Measurements from ENCODE around the gene WWC1. TPM values are rescaled to one million over a fixed set of nuclear protein-coding genes. Genes with fewer than 3 reads are reported as not detected.
A peak's percentile ranks its signal among the peaks of the same experiment; 100 is the strongest.

The WWC1 gene
- total RNA-seq, 1 experiment from 2014 or later = 52.6 TPM

GRCh38 chr5:168301593-168302390, 10.3 kb downstream of the WWC1 start (continued):
- TF ChIP-seq ELF1 (IDR thresholded peaks at IDR 0.05; ENCODE audit: borderline replicate concordance, low read depth) (no peak), YY1 (IDR thresholded peaks at IDR 0.05; ENCODE audit: extremely low read depth, insufficient replicate concordance, low read depth, low read length) (peak; percentile 56), TCF7L2 (IDR thresholded peaks at IDR 0.05; ENCODE audit: borderline replicate concordance, extremely low read depth, insufficient read depth, insufficient read length) (no peak), SRF (IDR thresholded peaks at IDR 0.05; ENCODE audit: low read depth) (peak; percentile 72; the same call in 1 of the 2 replicates)

GRCh38 chr5:168302785-168303184, 11.3 kb downstream of the WWC1 start:
- ChIA-PET POLR2A (interaction anchor here (1.4 to 2.9 kb wide), 3 partner anchors 11 to 21 kb away, joined by 4 to 16 read pairs (median 5); partner anchors contain the start of gene WWC1), RAD21 (ENCODE audit: low non-redundant PET in 1 of 2, low total read pairs in 2 of 2, uncharacterized antibody in 2 of 2, unreplicated experiment in 2 of 2) (no interaction called here), CTCF (interaction anchor here (1.3 kb wide), 1 partner anchor 10 kb away, joined by 6 read pairs; no protein-coding TSS in a partner anchor)
- Histone ChIP-seq H3K9me2 (ENCODE audit: insufficient read depth) (no peaks in the 10 kb centered on the region), H3K9ac (ENCODE audit: low read length) (peak overlapping the region; percentile 41), H3K79me2 (ENCODE audit: insufficient read depth, low read length) (peaks cover 82% of the 10 kb centered on the region), H3K4me3 (replicated peaks in 1 of 2; ENCODE audit: low read depth in 1 of 2, low read length in 2 of 2) (peak overlapping the region in 1 of 2 experiments; percentile 40; a peak in 2 of 4 replicates), H3K27me3 (ENCODE audit: insufficient read depth, low read length) (no peaks in the 10 kb centered on the region), H3K36me3 (ENCODE audit: control insufficient read depth in 1 of 2, insufficient read depth in 2 of 2, low read length in 2 of 2) (no peaks in the 10 kb centered on the region), H4K20me1 (ENCODE audit: insufficient read depth) (no peaks in the 10 kb centered on the region; the same call in 1 of the 2 replicates), H3K4me1 (ENCODE audit: control insufficient read depth in 1 of 2, insufficient read depth in 2 of 2, low read length in 2 of 2) (peaks cover 44 to 78% of the 10 kb centered on the region in 2 experiments), H3K9me3 (ENCODE audit: control insufficient read depth in 1 of 2, insufficient read depth in 1 of 2, low read depth in 1 of 2, low read length in 2 of 2) (no peaks in the 10 kb centered on the region), H3K27ac (ENCODE audit: low read depth, low read length) (peak overlapping the region; percentile 58), H2AFZ (ENCODE audit: low read depth, low read length, poor library complexity, severe bottlenecking) (no peak overlapping the region), H3K4me2 (ENCODE audit: low read length) (peak overlapping the region; percentile 68)
- peak; percentile 63 for DNase-seq (ENCODE audit: low read depth, low spot score)
- intact Hi-C loops (cut with micrococcal nuclease) = loop anchor here (1.0 to 10.0 kb wide), 2 partner anchors 12 to 272 kb away; partner anchors contain the start of gene PANK3
- ATAC-seq = peak; percentile 23; the same call in 1 of the 2 replicates
- BruUV-seq (replicated peaks) = no TSS peak
- no peak for TF ChIP-seq YY1 (IDR thresholded peaks at IDR 0.05; ENCODE audit: extremely low read depth, insufficient replicate concordance, low read depth, low read length)
- TF ChIP-seq JUND (IDR thresholded peaks at IDR 0.05) = peak; percentile 69
- peak; percentile 65 for TF ChIP-seq FOSL1 (IDR thresholded peaks at IDR 0.05; ENCODE audit: low read depth)
- peak; percentile 39 for TF ChIP-seq SP1 (IDR thresholded peaks at IDR 0.05; ENCODE audit: low read depth)
